Natural killer cell (primary cell): ENCODE measurements around the gene OR51F2. TPM values are rescaled to one million over a fixed set of nuclear protein-coding genes. Genes with fewer than 3 reads are reported as not detected.

Experiments
- ATAC-seq, 3 donors: fragments of 150-1000 bp in 2 of 3; fragments of 200-7000 bp in 1 of 3; cut with Tn5 transposase; 1 replicate in 1 of 3; 2 replicates in 2 of 3; pipeline ENCODE4 v1.10.0; 2021; ENCODE audit warnings: mild to moderate bottlenecking in 2 of 3, moderate library complexity in 2 of 3
- DNase-seq, 2 donors: peaks; one replicate each; pipeline versions ENCODE4 v3.0.0 to v3.0.0-alpha.2; 2013 to 2021; ENCODE audit warnings: mixed read lengths in 1 of 2
- H3K27ac ChIP-seq: one replicate; pipeline ENCODE4 v1.5.1; 2013; ENCODE audit warnings: mild to moderate bottlenecking, low read length
- H3K27me3 ChIP-seq: one replicate; pipeline ENCODE4 v1.6.1; 2013; ENCODE audit warnings: low read length; ENCODE audit not compliant: control insufficient read depth, insufficient read depth
- H3K36me3 ChIP-seq: one replicate; pipeline ENCODE4 v1.6.1; 2013; ENCODE audit warnings: low read length; ENCODE audit not compliant: control insufficient read depth, insufficient read depth
- H3K4me1 ChIP-seq: one replicate; pipeline ENCODE4 v1.6.1; 2013; ENCODE audit warnings: low read length; ENCODE audit not compliant: control insufficient read depth, insufficient read depth
- H3K4me3 ChIP-seq: one replicate; pipeline ENCODE4 v1.5.1; 2013; ENCODE audit warnings: low read length
- H3K9me3 ChIP-seq: one replicate; pipeline ENCODE4 v1.6.1; 2013; ENCODE audit warnings: low read length; ENCODE audit not compliant: control insufficient read depth, insufficient read depth
- H3K27ac Mint-ChIP-seq, 2 donors: one replicate each; pipeline ENCODE4 v1.8.0; 2022; ENCODE audit warnings: mild to moderate bottlenecking in 2 of 2, mixed read lengths in 2 of 2, moderate library complexity in 1 of 2
- H3K27me3 Mint-ChIP-seq, 2 donors: one replicate each; pipeline ENCODE4 v1.8.0; 2022; ENCODE audit warnings: low read depth in 2 of 2, mixed read lengths in 2 of 2
- H3K36me3 Mint-ChIP-seq: one replicate; pipeline ENCODE4 v1.8.0; 2022; ENCODE audit warnings: mixed read lengths
- H3K4me1 Mint-ChIP-seq, 2 donors: one replicate each; pipeline ENCODE4 v1.8.0; 2022; ENCODE audit warnings: mixed read lengths in 2 of 2
- H3K4me3 Mint-ChIP-seq: one replicate; pipeline ENCODE4 v1.8.0; 2022; ENCODE audit warnings: mild to moderate bottlenecking, moderate library complexity, mixed read lengths
- H3K9me3 Mint-ChIP-seq, 2 donors: one replicate each; pipeline ENCODE4 v1.8.0; 2022; ENCODE audit warnings: mixed read lengths in 2 of 2
- WGBS: methylation state at CpG from one replicate; pipeline ENCODE4 v1.1.7; 2013; ENCODE audit warnings: missing lambda C conversion rate; ENCODE audit not compliant: insufficient coverage; 5-methylcytosine and 5-hydroxymethylcytosine counted together
- intact Hi-C: fragments of 100-400 bp; cut with micrococcal nuclease; formaldehyde crosslinking; loops from one replicate; pipeline ENCODE4 v1.14.2; 2022
- total RNA-seq, 4 donors: library from RNA; stranded (reverse); fragments of 120-200 nt in 1 of 4; gene quantifications; one replicate each; pipeline versions ENCODE4 v1.2.3 to v1.2.4, GENCODE V29; 2013 to 2022
- TF ChIP-seq, protein P1 (sequence below): fragments of 200-600 bp; IDR thresholded peaks from one replicate; pipeline ENCODE4 v1.8.0; 2022; ENCODE audit warnings: antibody characterized with exemption

The OR51F2 gene
- total RNA-seq, 3 donors from 2014 or later (not counting 1 experiment from before 2014, with no cell fraction given), result not detected

- Histone ChIP-seq H3K4me1 (no peaks in the 10 kb centered on the region), H3K4me3 (no peak overlapping the region), H3K27ac (no peak overlapping the region), H3K27me3 (no peaks in the 10 kb centered on the region), H3K36me3 (no peaks in the 10 kb centered on the region), H3K9me3 (no peaks in the 10 kb centered on the region)
- intact Hi-C loops, result no loop called here
- ATAC-seq (no peak), DNase-seq (no peak)
- TF ChIP-seq, protein P1, sequence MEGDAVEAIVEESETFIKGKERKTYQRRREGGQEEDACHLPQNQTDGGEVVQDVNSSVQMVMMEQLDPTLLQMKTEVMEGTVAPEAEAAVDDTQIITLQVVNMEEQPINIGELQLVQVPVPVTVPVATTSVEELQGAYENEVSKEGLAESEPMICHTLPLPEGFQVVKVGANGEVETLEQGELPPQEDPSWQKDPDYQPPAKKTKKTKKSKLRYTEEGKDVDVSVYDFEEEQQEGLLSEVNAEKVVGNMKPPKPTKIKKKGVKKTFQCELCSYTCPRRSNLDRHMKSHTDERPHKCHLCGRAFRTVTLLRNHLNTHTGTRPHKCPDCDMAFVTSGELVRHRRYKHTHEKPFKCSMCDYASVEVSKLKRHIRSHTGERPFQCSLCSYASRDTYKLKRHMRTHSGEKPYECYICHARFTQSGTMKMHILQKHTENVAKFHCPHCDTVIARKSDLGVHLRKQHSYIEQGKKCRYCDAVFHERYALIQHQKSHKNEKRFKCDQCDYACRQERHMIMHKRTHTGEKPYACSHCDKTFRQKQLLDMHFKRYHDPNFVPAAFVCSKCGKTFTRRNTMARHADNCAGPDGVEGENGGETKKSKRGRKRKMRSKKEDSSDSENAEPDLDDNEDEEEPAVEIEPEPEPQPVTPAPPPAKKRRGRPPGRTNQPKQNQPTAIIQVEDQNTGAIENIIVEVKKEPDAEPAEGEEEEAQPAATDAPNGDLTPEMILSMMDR, result no peak
- no peak overlapping the region for H3K27ac Mint-ChIP-seq
- H3K27me3 Mint-ChIP-seq, result no peaks in the 10 kb centered on the region
- H3K36me3 Mint-ChIP-seq, result no peaks in the 10 kb centered on the region
- WGBS, result 33% methylated on average over 2 of the region's 2 CpGs
- no peaks in the 10 kb centered on the region for H3K4me1 Mint-ChIP-seq
- no peaks in the 10 kb centered on the region for H3K9me3 Mint-ChIP-seq
- no peak overlapping the region for H3K4me3 Mint-ChIP-seq
Measured at GRCh38 chr11:4830909-4831308, 9.8 kb downstream of the OR51F2 start.

- Histone ChIP-seq H3K4me3 (no peak overlapping the region), H3K4me1 (no peaks in the 10 kb centered on the region), H3K36me3 (no peaks in the 10 kb centered on the region), H3K9me3 (no peaks in the 10 kb centered on the region), H3K27me3 (no peaks in the 10 kb centered on the region), H3K27ac (no peak overlapping the region)
- H3K9me3 Mint-ChIP-seq, result no peaks in the 10 kb centered on the region
- H3K4me1 Mint-ChIP-seq, result peaks cover 16 to 20% of the 10 kb centered on the region in 2 donors
- no peak overlapping the region for H3K4me3 Mint-ChIP-seq
- no peak overlapping the region for H3K27ac Mint-ChIP-seq
- DNase-seq (no peak), ATAC-seq (peak in 1 of 3 donors; percentile 40)
- 93% methylated on average over 1 of the region's 2 CpGs for WGBS
- H3K27me3 Mint-ChIP-seq, result peaks cover 0 to 3% of the 10 kb centered on the region in 2 donors
- TF ChIP-seq, protein P1, result no peak
- no peaks in the 10 kb centered on the region for H3K36me3 Mint-ChIP-seq
- intact Hi-C loops, result no loop called here
Measured at GRCh38 chr11:4839851-4840549, 18.9 kb downstream of the OR51F2 start.

DNA sequence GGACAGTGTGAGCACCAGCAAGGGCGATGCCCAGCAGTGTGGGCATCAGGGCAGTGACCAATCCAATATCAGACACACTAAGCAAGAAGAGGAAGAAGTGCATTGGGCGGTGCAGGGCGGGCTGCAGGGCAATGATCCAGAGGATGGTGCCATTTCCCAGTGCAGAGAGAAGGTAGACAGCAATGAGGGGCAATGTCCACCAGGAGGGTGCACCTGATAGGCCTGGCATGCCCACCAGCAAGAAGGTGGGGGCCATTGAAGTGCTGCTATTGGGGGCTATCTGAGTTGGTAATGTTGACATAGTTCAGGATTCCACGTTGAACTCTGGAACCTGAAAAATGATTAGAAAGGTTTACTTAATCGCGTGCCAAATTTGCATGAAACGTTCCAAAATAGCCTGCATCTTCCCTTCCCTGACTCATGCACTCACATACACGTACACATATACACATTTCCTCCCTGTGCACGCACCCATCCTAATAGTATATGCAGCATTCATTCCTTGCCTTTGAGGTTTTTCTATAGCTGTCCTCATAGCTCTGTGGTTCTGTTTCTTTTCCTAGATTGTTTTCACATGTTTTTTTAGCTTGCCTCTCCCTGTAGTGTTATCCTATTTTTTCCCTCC is 27.9 kb downstream of the OR51F2 start, which contains the start of gene OR51S1:
OR51S1 (minus strand) TSS at position 301 of the 625 bp plus-strand sequence; CDS start at position 301, 0 bp downstream.
- no peaks in the 10 kb centered on the region for H3K36me3 Mint-ChIP-seq
- H3K27ac Mint-ChIP-seq, result no peak within 1 kb of the TSS
- 81% methylated on average over 9 of the region's 9 CpGs for WGBS
- intact Hi-C loops, result no loop called here
- ATAC-seq (no peak), DNase-seq (no peak)
- no peaks in the 10 kb centered on the region for H3K27me3 ChIP-seq
- H3K4me1 Mint-ChIP-seq, result no peaks in the 10 kb centered on the region
- no peak within 1 kb of the TSS for H3K4me3 Mint-ChIP-seq
- H3K27me3 Mint-ChIP-seq, result peaks cover 8 to 13% of the 10 kb centered on the region in 2 donors
- TF ChIP-seq, protein P1, result no peak
- H3K4me1 ChIP-seq, result no peaks in the 10 kb centered on the region
- no peak within 1 kb of the TSS for H3K4me3 ChIP-seq
- no peaks in the 10 kb centered on the region for H3K36me3 ChIP-seq
- no peaks in the 10 kb centered on the region for H3K9me3 ChIP-seq
- H3K27ac ChIP-seq, result no peak within 1 kb of the TSS
- peaks cover 0 to 2% of the 10 kb centered on the region in 2 donors for H3K9me3 Mint-ChIP-seq
